ENCODE data around the gene KRT82. TPM values are rescaled to one million over a fixed set of nuclear protein-coding genes. Genes with fewer than 3 reads are reported as not detected.

The KRT82 gene
- polyA plus RNA-seq, 4 donors, result not detected

- no peak for DNase-seq (ENCODE audit: low read depth in 4 of 4, low spot score in 3 of 4)
Measured at GRCh38 chr12:52436000-52436827, 30.1 kb upstream of the KRT82 start.

GRCh38 chr12:52435659-52435999, 29.5 kb upstream of the KRT82 start:
- DNase-seq (ENCODE audit: low read depth in 4 of 4, low spot score in 3 of 4), result no peak

- DNase-seq (ENCODE audit: low read depth in 4 of 4, low spot score in 3 of 4), result no peak
Measured at GRCh38 chr12:52434760-52435530, 28.8 kb upstream of the KRT82 start.

DNA sequence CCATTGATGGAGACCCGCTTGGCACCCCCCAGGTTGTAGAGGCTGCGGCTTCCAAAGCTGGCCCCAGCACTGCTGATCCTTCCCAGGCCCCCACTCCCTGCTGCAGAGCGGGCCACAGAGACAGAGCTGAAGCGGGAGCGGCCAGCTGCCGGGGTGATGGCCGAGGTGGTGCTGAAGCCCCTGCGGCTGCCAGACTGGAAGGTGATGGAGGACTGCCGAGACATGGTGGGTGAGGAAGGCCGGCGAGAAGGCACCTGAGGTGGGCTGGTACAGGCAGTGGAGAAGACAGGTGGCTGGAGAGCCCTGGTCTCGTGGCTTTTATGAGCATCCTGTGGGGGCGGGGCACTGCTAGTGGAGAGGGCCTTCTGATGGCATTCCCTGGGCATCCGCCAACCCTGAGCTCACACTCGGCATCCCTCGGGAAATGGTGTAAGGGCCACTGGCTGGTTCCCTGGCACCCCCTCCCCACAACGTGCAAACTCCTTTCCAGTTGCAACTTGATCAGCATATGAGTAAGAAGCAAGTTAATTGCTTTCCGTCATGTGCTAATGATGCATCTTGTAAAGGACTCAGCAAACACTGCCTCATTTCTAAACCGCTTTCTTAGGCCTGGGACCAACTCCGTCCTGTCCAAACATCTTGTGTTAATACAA, 28.1 kb upstream of the KRT82 start, which contains the start of gene KRT75:
KRT75 (minus strand) TSS at position 291 of the 653 bp plus-strand sequence; CDS start at position 224, 67 bp downstream.
- DNase-seq (ENCODE audit: low read depth in 4 of 4, low spot score in 3 of 4), result no peak

DNA sequence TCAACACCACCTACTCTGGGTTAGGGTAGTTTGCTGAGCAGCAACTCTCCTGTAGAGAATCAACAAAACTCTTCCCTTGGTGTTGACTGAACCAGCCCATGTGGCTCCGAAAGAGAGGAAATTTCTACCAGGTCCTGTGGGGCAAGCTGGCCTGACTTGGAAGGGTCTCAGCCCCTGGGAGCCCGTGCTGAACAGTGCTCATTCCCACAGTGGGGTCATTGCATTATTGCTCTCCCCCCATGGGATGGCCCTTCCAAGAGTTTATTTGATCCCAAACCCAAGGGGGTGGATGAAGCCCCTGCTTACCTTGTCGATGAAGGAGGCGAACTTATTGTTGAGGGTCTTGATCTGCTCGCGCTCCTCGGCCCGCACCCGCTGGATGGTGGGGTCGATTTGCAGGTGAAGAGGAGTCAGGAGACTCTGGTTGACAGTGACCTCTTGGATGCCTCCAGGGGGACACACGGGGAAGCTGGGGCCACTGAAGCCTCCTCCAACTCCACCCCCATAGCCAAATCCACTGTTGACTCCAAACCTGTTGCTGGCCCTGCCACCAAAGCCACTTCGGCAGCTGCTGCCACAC, 27.5 kb upstream of the KRT82 start:
- no peak for DNase-seq (ENCODE audit: low read depth in 4 of 4, low spot score in 3 of 4)

GRCh38 chr12:52432559-52433207, 26.5 kb upstream of the KRT82 start:
- no peak for DNase-seq (ENCODE audit: low read depth in 4 of 4, low spot score in 3 of 4)

DNA sequence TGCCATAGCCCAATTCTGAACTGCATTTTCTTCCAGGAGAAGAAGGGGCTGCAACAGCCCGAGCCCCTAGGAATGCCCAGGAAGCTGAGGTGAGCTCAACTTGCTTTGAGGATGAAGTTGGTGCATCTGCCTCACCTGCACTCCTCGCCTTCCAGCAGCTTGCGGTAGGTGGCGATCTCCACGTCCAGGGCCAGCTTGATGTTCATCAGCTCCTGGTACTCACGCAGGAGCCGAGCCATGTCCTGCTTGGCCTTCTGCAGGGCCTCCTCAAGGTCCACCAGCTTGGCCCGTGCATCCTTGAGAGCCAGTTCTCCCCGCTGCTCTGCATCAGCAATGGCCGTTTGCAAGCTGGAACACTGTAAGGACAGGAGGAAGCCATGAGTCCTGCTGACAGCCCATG, 22.0 kb upstream of the KRT82 start:
- no peak for DNase-seq (ENCODE audit: low read depth in 4 of 4, low spot score in 3 of 4)

GRCh38 chr12:52427083-52427482, 20.9 kb upstream of the KRT82 start:
- DNase-seq (ENCODE audit: low read depth in 4 of 4, low spot score in 3 of 4), result no peak

- DNase-seq (ENCODE audit: low read depth in 4 of 4, low spot score in 3 of 4), result no peak
Measured at GRCh38 chr12:52426034-52426433, 19.9 kb upstream of the KRT82 start.

DNA sequence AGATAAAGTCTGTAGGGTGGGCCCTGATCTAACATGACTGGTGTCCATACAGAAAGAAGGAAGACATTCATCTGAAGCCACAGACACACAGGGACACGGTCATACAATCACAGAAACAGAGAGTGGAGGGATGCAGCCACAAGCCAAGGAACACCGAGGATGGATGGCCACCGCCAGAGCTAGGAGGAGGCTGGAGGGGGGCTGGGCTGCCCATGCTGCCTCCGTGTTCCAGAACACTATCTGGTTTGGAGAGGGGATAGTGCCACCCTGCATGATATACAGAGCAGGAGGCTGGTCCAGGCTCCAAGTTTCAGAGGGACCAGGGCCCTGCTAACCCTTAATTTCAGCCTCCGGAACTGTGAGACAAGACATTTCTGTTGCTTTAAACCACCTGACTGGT, 19.3 kb upstream of the KRT82 start:
- DNase-seq (ENCODE audit: low read depth in 4 of 4, low spot score in 3 of 4), result no peak

GRCh38 chr12:52423661-52424500, 17.7 kb upstream of the KRT82 start:
- DNase-seq (ENCODE audit: low read depth in 4 of 4, low spot score in 3 of 4), result no peak

DNA sequence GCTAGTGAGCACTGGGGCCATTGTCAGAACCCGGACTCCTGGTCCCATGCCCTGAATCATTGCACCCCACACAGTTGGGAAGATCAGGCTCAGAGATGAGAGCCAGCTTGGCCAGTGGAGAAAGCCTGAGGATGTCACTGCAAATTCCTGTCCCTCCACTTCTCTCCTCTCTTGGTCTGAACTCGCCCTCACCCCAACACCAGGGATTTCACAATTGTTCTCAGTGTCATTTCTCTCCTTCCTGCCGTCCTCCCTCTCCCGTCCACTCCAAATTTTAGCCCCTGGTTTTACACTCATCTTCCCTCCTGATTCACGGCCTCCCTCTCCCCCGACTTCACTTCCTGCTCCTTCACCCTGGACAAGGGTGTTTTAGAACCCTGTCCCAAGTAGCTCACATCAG, 16.9 kb upstream of the KRT82 start:
- no peak for DNase-seq (ENCODE audit: low read depth in 4 of 4, low spot score in 3 of 4)

- no peak for DNase-seq (ENCODE audit: low read depth in 4 of 4, low spot score in 3 of 4)
Measured at GRCh38 chr12:52419656-52420055, 13.5 kb upstream of the KRT82 start.

- DNase-seq (ENCODE audit: low read depth in 4 of 4, low spot score in 3 of 4), result no peak
Measured at GRCh38 chr12:52418576-52419110, 12.5 kb upstream of the KRT82 start.

- no peak for DNase-seq (ENCODE audit: low read depth in 4 of 4, low spot score in 3 of 4)
Measured at GRCh38 chr12:52417740-52418139, 11.6 kb upstream of the KRT82 start.

DNA sequence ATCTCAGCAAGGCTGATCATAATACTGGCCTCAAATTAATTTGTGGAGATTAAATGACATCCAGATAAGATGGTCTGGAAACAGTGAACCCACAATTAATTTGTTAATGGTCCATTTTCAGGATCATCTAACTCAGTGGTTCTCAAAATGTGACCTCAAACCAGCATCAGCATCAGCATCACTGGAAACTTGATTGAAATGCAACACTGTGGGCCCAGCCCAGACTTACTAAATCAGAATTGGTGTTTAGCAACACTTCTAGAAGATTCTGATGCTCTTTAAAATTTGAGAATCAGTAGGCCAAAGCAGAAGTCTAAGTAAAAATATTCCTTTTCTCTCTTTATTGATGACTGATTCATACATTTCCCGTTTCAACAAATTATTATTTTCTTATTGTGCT, 10.7 kb upstream of the KRT82 start:
- DNase-seq (ENCODE audit: low read depth in 4 of 4, low spot score in 3 of 4), result no peak

- peak; percentile 18 to 55 (median 40) for DNase-seq (ENCODE audit: low read depth in 4 of 4, low spot score in 3 of 4)
Measured at GRCh38 chr12:52415870-52416750, 10.0 kb upstream of the KRT82 start.

- no peak for DNase-seq (ENCODE audit: low read depth in 4 of 4, low spot score in 3 of 4)
Measured at GRCh38 chr12:52414936-52415335, 8.8 kb upstream of the KRT82 start.
